AG20443 (cell line): ENCODE data around the gene SLC22A4.

Source experiments
- DNase-seq: peaks from one replicate; pipeline ENCODE4 v3.0.0; 2012; ENCODE audit warnings: low spot score, mixed read lengths

The SLC22A4 gene

GRCh38 chr5:132376694-132377641 is 82.8 kb downstream of the SLC22A4 start:
- no peak for DNase-seq

GRCh38 chr5:132377738-132378137 is 83.5 kb downstream of the SLC22A4 start:
- DNase-seq, result no peak

DNA sequence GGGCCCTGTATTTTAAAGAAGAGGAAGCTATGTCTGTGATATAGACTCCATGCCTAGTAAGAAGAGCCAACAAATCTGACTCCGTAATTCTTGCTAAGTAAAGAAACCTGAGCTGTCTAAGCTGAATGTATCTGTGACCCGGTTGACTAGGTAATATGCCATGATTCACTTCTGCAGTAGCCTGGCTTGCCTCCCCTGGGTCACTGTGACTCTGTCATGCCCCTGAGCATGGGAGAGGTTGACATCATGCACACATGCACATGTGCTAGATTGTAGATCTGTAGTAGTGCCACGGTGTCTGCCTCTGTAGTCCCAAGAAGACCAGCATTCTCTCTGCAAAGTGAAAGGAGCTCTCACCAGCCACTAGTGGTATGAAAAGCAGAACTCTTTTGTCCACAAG is 84.4 kb downstream of the SLC22A4 start:
- DNase-seq, result no peak

- no peak for DNase-seq
These were observed 85.9 kb downstream of the SLC22A4 start for GRCh38 chr5:132380047-132380446.

DNA sequence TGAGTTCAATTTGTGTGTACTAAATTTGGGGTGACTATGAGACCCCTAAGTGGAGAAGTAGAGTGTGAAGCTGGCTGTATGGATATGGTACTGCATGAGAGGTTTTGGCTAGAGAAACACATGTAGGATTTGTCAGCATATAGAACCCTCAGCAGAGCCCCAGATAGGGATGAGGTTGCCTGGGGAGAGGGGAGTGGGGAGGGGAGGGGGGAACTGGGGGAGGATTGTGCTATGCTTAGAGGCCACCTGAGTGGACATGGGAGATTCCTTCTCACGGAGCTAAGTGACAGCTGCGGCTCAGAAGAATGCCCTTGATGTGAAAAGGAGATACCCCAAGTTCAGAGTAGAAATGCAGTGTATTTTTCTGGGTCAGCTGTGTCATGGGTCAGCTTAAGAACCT is 86.5 kb downstream of the SLC22A4 start:
- no peak for DNase-seq

DNA sequence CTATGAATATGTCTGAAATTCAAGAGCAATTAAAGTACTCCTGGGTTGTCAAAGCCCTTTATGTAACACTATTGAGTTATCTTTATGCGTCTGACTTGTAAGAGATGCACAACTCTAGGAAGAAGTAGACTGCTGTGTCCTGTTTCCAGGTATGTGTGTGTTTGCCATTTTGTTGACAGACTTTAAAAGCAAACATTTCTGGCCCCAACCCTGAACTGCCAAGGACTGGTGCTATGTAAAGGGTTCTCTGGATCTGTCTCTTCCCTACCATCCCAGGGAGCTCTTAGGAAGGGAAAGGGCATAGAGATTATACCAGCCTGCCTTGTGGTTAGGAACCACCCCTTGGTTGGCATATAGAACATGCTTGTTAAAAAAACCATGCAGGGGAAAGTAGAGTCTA is 87.4 kb downstream of the SLC22A4 start:
- no peak for DNase-seq

DNA sequence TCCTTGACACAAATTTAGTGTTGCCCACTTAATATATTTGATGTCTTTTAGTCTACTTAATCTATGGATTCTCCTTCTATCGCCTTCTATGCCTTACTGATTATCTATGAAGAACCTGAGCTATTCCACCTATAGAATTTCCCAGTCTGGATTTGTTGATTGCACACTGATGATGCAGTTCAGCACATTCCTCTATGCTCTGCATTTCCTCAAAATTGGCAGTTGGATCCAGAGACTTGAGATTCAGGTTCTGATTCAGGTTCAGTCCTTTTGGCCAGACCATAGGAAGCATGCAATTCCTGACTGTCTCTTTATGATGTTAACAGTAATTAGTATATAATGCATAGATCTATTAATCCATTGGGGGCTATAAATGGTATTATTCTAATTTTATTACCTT is 89.1 kb downstream of the SLC22A4 start:
- DNase-seq, result no peak

DNA sequence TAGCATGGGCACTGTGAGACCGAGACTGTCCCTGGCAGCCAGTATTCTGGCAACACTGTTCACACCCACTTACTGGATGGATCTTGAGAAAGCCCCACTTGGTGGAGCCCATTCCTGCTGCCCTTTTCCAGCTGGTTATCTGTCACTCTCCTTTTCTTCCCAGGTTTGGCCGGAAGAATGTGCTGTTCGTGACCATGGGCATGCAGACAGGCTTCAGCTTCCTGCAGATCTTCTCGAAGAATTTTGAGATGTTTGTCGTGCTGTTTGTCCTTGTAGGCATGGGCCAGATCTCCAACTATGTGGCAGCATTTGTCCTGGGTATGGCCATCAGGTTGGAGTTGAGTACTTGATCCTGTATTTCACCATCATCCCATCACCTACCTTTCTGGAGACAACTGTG is 89.8 kb downstream of the SLC22A4 start:
- no peak for DNase-seq

GRCh38 chr5:132384506-132385050 is 90.4 kb downstream of the SLC22A4 start:
- DNase-seq, result no peak

GRCh38 chr5:132385326-132386105 is 91.3 kb downstream of the SLC22A4 start:
- DNase-seq, result peak; percentile 82

DNA sequence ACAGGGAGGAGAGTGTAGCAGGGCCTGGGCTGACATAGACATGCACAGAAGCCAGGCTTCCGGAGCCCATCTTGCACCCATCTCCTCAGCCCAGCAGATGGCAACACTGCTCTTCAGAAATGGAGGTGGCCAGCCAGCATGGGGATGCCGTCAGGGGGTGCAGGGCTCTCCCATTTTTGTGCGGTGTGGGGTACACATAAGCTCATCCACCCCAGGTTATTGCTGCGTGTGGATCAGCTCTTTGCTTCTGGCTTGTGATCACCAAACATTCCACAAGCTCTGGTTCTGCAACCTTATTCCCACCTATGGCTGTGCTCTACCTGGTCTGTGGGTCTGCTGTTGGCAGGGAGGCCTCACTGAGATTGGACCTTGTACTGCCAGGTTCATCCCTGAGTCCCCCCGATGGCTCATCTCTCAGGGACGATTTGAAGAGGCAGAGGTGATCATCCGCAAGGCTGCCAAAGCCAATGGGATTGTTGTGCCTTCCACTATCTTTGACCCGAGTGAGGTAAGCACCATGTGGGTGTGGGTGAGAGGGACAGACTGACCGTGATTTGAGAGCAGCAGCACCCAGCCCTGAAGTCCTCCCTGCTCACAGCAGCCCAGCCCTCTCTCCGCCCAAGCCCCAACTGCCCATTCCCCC is 92.6 kb downstream of the SLC22A4 start:
- DNase-seq, result peak; percentile 83

GRCh38 chr5:132387640-132388117 is 93.5 kb downstream of the SLC22A4 start:
- peak; percentile 90 for DNase-seq

GRCh38 chr5:132388244-132389050 is 94.3 kb downstream of the SLC22A4 start:
- no peak for DNase-seq

DNA sequence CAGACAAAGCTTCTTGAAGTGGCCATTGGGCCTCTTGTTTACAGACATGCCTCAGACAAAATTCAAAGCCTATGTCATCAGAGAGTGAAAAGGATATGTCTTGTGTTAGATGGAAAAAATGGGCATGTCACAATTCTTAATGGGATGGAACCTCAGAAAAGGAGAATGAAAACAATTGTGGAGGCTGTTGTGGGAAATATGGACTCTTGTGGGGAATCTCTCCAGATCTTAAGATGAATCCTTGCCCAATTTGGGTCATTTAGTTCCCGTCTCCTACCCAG is 94.8 kb downstream of the SLC22A4 start:
- DNase-seq, result no peak

- DNase-seq, result peak; percentile 97
These were observed 95.5 kb downstream of the SLC22A4 start for GRCh38 chr5:132389585-132390286.

DNA sequence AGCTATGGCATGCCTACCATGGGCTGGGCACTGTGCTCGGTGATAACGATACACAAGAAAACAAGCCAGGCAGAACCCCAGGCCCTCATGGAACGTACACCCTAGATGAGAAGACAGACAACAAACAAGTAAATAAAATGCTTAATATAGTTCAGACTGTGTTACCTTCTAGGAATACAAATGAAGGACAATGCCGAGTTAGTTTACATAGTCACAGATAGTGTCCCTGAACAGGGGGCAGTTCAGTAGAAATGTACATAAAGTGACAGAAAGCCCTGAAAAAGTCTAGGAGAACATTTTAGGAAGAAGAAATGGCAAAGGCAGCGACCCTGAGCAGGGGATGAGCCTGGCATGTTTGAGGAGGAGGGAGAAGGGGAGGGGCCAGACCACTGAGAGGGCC is 97.1 kb downstream of the SLC22A4 start:
- DNase-seq, result no peak

- no peak for DNase-seq
These were observed 97.7 kb downstream of the SLC22A4 start for GRCh38 chr5:132391870-132392269.

- no peak for DNase-seq
These were observed 98.2 kb downstream of the SLC22A4 start for GRCh38 chr5:132392411-132392810.

- no peak for DNase-seq
These were observed 99.0 kb downstream of the SLC22A4 start for GRCh38 chr5:132392978-132393825.
